ENCODE measurements around the gene CALHM5.

Gene CALHM5

GRCh38 chr6:116508527-116508926, 2.9 kb upstream of the CALHM5 start:
- no peak for DNase-seq (ENCODE audit: low read depth)

GRCh38 chr6:116512111-116512559, 696 bp downstream of the CALHM5 start:
- H3K4me3 ChIP-seq (ENCODE audit: low read depth, low read length): peak overlapping the region; percentile 60
- peak; percentile 62 for DNase-seq (ENCODE audit: low read depth)
- TF ChIP-seq, protein P1, sequence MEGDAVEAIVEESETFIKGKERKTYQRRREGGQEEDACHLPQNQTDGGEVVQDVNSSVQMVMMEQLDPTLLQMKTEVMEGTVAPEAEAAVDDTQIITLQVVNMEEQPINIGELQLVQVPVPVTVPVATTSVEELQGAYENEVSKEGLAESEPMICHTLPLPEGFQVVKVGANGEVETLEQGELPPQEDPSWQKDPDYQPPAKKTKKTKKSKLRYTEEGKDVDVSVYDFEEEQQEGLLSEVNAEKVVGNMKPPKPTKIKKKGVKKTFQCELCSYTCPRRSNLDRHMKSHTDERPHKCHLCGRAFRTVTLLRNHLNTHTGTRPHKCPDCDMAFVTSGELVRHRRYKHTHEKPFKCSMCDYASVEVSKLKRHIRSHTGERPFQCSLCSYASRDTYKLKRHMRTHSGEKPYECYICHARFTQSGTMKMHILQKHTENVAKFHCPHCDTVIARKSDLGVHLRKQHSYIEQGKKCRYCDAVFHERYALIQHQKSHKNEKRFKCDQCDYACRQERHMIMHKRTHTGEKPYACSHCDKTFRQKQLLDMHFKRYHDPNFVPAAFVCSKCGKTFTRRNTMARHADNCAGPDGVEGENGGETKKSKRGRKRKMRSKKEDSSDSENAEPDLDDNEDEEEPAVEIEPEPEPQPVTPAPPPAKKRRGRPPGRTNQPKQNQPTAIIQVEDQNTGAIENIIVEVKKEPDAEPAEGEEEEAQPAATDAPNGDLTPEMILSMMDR (conservative IDR thresholded peaks at IDR 0.05; ENCODE audit: low read depth, low read length): no peak

More at GRCh38 chr6:116508527-116508926, 2.9 kb upstream of the CALHM5 start:
- no peak overlapping the region for H3K4me3 ChIP-seq (ENCODE audit: low read depth, low read length)
- TF ChIP-seq, protein P1 (conservative IDR thresholded peaks at IDR 0.05; ENCODE audit: low read depth, low read length): no peak

DNA sequence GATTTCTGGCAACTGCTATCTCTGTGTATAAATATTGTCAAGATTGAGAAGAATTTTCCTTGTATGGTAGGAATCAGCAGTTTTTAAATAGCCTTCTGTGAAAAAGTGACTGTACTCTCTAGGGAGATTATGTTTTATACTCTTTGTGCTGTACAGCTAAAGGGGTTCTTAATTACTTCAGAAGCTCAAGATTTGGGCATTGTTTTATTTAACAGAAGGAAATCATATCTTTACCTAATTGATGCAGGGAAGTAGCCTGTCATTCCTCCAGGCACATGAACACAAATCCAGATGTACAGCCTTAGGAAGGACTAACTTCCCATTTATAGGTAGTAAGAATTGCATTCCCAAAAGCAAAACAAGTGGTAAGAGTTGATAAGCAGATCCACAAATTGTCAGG, 1.3 kb downstream of the CALHM5 start:
- DNase-seq (ENCODE audit: low read depth): no peak
- TF ChIP-seq, protein P1 (conservative IDR thresholded peaks at IDR 0.05; ENCODE audit: low read depth, low read length): no peak
- H3K4me3 ChIP-seq (ENCODE audit: low read depth, low read length): peak overlapping the region; percentile 60

DNA sequence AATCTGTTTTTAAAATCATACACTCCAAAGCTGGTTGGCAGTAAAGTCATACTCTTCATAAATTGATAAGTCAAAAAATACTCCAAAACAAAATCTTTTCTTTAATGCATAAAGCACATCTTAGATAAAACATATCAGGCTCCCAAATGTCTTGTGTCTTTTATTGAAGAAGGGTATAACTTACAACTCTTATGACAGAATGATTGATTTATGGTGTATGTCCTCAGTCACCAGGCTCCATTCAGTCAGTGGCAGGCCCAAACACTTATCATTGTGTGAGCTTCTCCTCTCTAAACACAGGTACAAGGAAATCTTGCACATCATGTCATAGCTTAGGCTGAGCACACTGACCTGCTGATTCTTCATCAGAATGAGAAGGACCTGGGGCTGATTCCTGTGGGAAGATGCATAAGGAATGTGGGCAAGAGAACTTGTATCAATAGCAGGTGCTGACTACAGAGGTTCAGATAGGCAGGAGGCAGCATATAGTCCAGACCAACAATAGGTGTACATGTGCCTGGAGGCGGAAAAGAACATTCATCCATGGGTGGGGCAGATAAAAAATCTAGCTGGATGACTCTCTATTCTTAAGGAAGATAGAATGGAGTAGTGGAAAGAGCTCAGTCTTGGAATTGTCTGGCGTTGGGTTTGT, 1.9 kb downstream of the CALHM5 start:
- TF ChIP-seq, protein P1 (conservative IDR thresholded peaks at IDR 0.05; ENCODE audit: low read depth, low read length): no peak
- peak overlapping the region; percentile 60 for H3K4me3 ChIP-seq (ENCODE audit: low read depth, low read length)
- no peak for DNase-seq (ENCODE audit: low read depth)

- no peak for DNase-seq (ENCODE audit: low read depth)
- TF ChIP-seq, protein P1 (conservative IDR thresholded peaks at IDR 0.05; ENCODE audit: low read depth, low read length): no peak
- no peak overlapping the region for H3K4me3 ChIP-seq (ENCODE audit: low read depth, low read length)
Observed at GRCh38 chr6:116514111-116514510, 2.7 kb downstream of the CALHM5 start.

DNA sequence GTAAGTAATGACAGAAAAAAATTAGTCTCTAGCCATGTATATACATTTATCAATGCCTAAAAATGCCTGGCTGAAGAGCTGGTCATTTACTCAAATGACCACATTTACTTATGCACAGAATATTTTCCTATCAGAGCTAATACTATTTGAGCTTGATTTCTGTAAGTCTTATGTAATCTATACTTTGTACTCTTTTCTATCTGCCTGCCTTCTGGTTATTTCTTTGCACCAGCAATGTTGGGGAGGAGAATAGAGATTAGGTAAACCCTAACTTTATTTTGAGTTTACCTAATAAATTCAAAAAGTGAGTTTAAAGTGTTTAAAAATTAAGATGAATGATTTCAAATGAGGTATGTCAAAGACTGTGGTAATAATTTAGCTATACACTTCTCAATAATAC, 3.7 kb downstream of the CALHM5 start:
- no peak for DNase-seq (ENCODE audit: low read depth)
- no peak overlapping the region for H3K4me3 ChIP-seq (ENCODE audit: low read depth, low read length)
- TF ChIP-seq, protein P1 (conservative IDR thresholded peaks at IDR 0.05; ENCODE audit: low read depth, low read length): no peak

All from choroid plexus epithelial cell (primary cell).